ENCODE results near the gene HS3ST6.
"Not testable (repeated sequence)": the region's sequence is repeated elsewhere in the genome, so short reads cannot be mapped to it uniquely, and the experiment has no call there.

HS3ST6 gene

GRCh38 chr16:1907226-1907860, 10.9 kb downstream of the HS3ST6 start:
- no peak for DNase-seq (ENCODE audit: low read depth in 2 of 2)

- DNase-seq (ENCODE audit: low read depth in 2 of 2): no peak
Observed at GRCh38 chr16:1906846-1907165, 11.4 kb downstream of the HS3ST6 start.

GRCh38 chr16:1906055-1906845, 12.0 kb downstream of the HS3ST6 start:
- DNase-seq (ENCODE audit: low read depth in 2 of 2): no peak

- DNase-seq (ENCODE audit: low read depth in 2 of 2): no peak
Observed at GRCh38 chr16:1903845-1904840, 14.1 kb downstream of the HS3ST6 start.

- DNase-seq (ENCODE audit: low read depth in 2 of 2): no peak
Observed at GRCh38 chr16:1903220-1903574, 15.0 kb downstream of the HS3ST6 start.

- DNase-seq (ENCODE audit: low read depth in 2 of 2): no peak
Observed at GRCh38 chr16:1902547-1903219, 15.5 kb downstream of the HS3ST6 start.

- no peak for DNase-seq (ENCODE audit: low read depth in 2 of 2)
Observed at GRCh38 chr16:1900452-1900774, 17.8 kb downstream of the HS3ST6 start.

GRCh38 chr16:1899641-1900451, 18.4 kb downstream of the HS3ST6 start:
- DNase-seq (ENCODE audit: low read depth in 2 of 2): no peak

GRCh38 chr16:1897692-1898091, 20.5 kb downstream of the HS3ST6 start:
- not testable (repeated sequence) for DNase-seq (ENCODE audit: low read depth in 2 of 2)

GRCh38 chr16:1895949-1896675, 22.1 kb downstream of the HS3ST6 start:
- DNase-seq (ENCODE audit: low read depth in 2 of 2): no peak

GRCh38 chr16:1895068-1895467, 23.1 kb downstream of the HS3ST6 start:
- DNase-seq (ENCODE audit: low read depth in 2 of 2): no peak

GRCh38 chr16:1890708-1891050, 27.5 kb downstream of the HS3ST6 start:
- no peak for DNase-seq (ENCODE audit: low read depth in 2 of 2)

- DNase-seq (ENCODE audit: low read depth in 2 of 2): no peak
Observed at GRCh38 chr16:1890024-1890707, 28.0 kb downstream of the HS3ST6 start.

GRCh38 chr16:1887711-1888354, 30.4 kb downstream of the HS3ST6 start:
- DNase-seq (ENCODE audit: low read depth in 2 of 2): no peak

- DNase-seq (ENCODE audit: low read depth in 2 of 2): no peak
Observed at GRCh38 chr16:1884889-1885288, 33.3 kb downstream of the HS3ST6 start.

GRCh38 chr16:1884155-1884760, 34.0 kb downstream of the HS3ST6 start:
- no peak for DNase-seq (ENCODE audit: low read depth in 2 of 2)

GRCh38 chr16:1881172-1881571, 37.0 kb downstream of the HS3ST6 start:
- DNase-seq (ENCODE audit: low read depth in 2 of 2): not testable (repeated sequence)

GRCh38 chr16:1879477-1879876, 38.7 kb downstream of the HS3ST6 start:
- DNase-seq (ENCODE audit: low read depth in 2 of 2): no peak

- DNase-seq (ENCODE audit: low read depth in 2 of 2): no peak
Observed at GRCh38 chr16:1878256-1878655, 40.0 kb downstream of the HS3ST6 start.
